Smooth muscle cell (in vitro differentiated cells): ENCODE data around the gene PDE3A. TPM values are rescaled to one million over a fixed set of nuclear protein-coding genes. Genes with fewer than 3 reads are reported as not detected.

Experiments
- DNase-seq: peaks from one replicate; lab custom pipeline; 2025; ENCODE audit not compliant: unreplicated experiment; lab: John Stamatoyannopoulos, UW
- H2AFZ ChIP-seq: fragments of 200-600 bp; sonication (generic); 2 replicates; pipeline ENCODE4 v1.6.0; 2016; ENCODE audit warnings: antibody characterized with exemption, low read depth, mild to moderate bottlenecking
- H3F3A ChIP-seq: fragments of 200-600 bp; sonication (generic); 2 replicates; pipeline ENCODE4 v1.6.0; 2017; ENCODE audit warnings: antibody characterized with exemption, low read depth
- H3K27ac ChIP-seq: fragments of 200-600 bp; sonication (generic); 2 replicates; pipeline ENCODE4 v1.5.1; 2016; ENCODE audit warnings: low read depth, mild to moderate bottlenecking
- H3K27me3 ChIP-seq: fragments of 200-600 bp; sonication (generic); 2 replicates; pipeline ENCODE4 v1.6.1; 2016; ENCODE audit warnings: low read depth, mild to moderate bottlenecking
- H3K36me3 ChIP-seq: fragments of 200-600 bp; sonication (generic); 2 replicates; pipeline ENCODE4 v1.5.1; 2016; ENCODE audit warnings: low read depth
- H3K4me1 ChIP-seq: fragments of 200-600 bp; sonication (generic); 2 replicates; pipeline ENCODE4 v1.5.1; 2016; ENCODE audit warnings: low read depth
- H3K4me2 ChIP-seq: fragments of 200-600 bp; sonication (generic); 2 replicates; pipeline ENCODE4 v1.6.0; 2016; ENCODE audit warnings: mild to moderate bottlenecking
- H3K4me3 ChIP-seq: fragments of 200-600 bp; sonication (generic); 2 replicates; pipeline ENCODE4 v1.5.1; 2016; ENCODE audit warnings: mild to moderate bottlenecking
- H3K79me2 ChIP-seq: fragments of 200-600 bp; sonication (generic); 2 replicates; pipeline ENCODE4 v1.6.0; 2016; ENCODE audit warnings: low read depth, mild to moderate bottlenecking
- H3K9ac ChIP-seq: fragments of 200-600 bp; sonication (generic); 2 replicates; pipeline ENCODE4 v1.6.0; 2016; ENCODE audit warnings: low read depth
- H3K9me3 ChIP-seq: fragments of 200-600 bp; sonication (generic); replicated peaks from 2 replicates; pipeline ENCODE4 v1.5.1; 2016; ENCODE audit warnings: low read depth
- H4K20me1 ChIP-seq: fragments of 200-600 bp; sonication (generic); 2 replicates; pipeline ENCODE4 v1.6.0; 2016; ENCODE audit warnings: low read depth
- WGBS: methylation state at CpG from one replicate; pipeline ENCODE4 v1.1.7; 2016; ENCODE audit warnings: low lambda C conversion rate; 5-methylcytosine and 5-hydroxymethylcytosine counted together
- polyA plus RNA-seq: library from polyadenylated mRNA; unstranded; fragments of >200 nt; fragmentation: Nextera tagmentation; extraction: Ambion mirVana; gene quantifications from 2 replicates; pipeline ENCODE4 v1.2.1, GENCODE V29; 2016
- total RNA-seq: library from RNA; depleted of rRNA; stranded (reverse); fragments of >200 nt; gene quantifications from 2 replicates; pipeline ENCODE4 v1.2.3, GENCODE V29; 2014
- TF ChIP-seq, protein P1 (sequence below): fragments of 200-600 bp; sonication (generic); IDR thresholded peaks from 2 replicates; pipeline ENCODE4 v1.5.1; 2017; ENCODE audit warnings: borderline replicate concordance, mild to moderate bottlenecking, antibody characterized with exemption; ENCODE audit not compliant: insufficient read depth, poor library complexity, severe bottlenecking

The PDE3A gene
- total and polyA plus RNA-seq, 2 experiments from 2014 or later = 1.3 to 6.1 TPM

DNA sequence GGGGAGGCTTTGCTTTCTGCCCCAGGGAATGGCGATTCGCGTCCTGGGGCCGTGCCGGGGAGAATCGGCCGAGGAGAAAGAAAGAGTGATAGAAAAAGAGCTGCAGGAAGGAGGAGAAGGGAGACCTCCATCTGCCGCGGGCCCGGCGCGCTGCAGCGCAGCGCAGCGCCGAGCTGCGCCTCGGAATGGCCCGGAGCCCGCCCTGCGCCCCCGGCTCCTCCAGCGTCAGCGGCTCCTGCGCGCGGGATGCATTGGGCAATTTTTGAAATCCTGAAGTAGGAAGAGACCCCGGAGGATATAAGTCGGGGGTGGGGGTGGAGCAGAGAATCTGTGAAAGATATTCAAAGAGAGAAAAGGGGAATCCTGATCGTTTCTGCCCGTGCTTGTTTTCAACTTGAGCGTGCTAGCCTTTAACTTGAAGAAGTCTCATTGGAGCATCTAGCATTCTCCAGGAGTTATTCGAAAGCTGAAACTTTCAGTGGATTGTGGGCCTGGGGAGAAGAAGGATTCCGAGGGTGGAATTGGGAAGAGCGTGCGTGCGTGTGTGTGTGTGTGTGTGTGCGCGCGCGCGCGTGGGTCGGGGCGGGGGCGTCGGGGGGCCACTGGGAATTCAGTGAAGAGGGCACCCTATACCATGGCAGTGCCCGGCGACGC, 441 bp downstream of the PDE3A start:
- H4K20me1 ChIP-seq = no peaks in the 10 kb centered on the region
- H3K4me1 ChIP-seq = peaks cover 11% of the 10 kb centered on the region
- no peaks in the 10 kb centered on the region for H3K36me3 ChIP-seq
- peak; percentile 37 for DNase-seq
- under 1% methylated on average over 49 of the region's 50 CpGs for WGBS
- peak overlapping the region; percentile 86 for H3K4me2 ChIP-seq
- TF ChIP-seq, protein P1, sequence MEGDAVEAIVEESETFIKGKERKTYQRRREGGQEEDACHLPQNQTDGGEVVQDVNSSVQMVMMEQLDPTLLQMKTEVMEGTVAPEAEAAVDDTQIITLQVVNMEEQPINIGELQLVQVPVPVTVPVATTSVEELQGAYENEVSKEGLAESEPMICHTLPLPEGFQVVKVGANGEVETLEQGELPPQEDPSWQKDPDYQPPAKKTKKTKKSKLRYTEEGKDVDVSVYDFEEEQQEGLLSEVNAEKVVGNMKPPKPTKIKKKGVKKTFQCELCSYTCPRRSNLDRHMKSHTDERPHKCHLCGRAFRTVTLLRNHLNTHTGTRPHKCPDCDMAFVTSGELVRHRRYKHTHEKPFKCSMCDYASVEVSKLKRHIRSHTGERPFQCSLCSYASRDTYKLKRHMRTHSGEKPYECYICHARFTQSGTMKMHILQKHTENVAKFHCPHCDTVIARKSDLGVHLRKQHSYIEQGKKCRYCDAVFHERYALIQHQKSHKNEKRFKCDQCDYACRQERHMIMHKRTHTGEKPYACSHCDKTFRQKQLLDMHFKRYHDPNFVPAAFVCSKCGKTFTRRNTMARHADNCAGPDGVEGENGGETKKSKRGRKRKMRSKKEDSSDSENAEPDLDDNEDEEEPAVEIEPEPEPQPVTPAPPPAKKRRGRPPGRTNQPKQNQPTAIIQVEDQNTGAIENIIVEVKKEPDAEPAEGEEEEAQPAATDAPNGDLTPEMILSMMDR = no peak
- peaks cover 6% of the 10 kb centered on the region for H3F3A ChIP-seq
- H3K9me3 ChIP-seq = no peaks in the 10 kb centered on the region
- no peak overlapping the region for H3K9ac ChIP-seq
- peak overlapping the region; percentile 70 for H3K4me3 ChIP-seq
- peaks cover 28% of the 10 kb centered on the region for H3K79me2 ChIP-seq
- peak overlapping the region; percentile 31 for H3K27ac ChIP-seq
- H3K27me3 ChIP-seq = peaks cover 34% of the 10 kb centered on the region
- H2AFZ ChIP-seq = peak overlapping the region; percentile 88

DNA sequence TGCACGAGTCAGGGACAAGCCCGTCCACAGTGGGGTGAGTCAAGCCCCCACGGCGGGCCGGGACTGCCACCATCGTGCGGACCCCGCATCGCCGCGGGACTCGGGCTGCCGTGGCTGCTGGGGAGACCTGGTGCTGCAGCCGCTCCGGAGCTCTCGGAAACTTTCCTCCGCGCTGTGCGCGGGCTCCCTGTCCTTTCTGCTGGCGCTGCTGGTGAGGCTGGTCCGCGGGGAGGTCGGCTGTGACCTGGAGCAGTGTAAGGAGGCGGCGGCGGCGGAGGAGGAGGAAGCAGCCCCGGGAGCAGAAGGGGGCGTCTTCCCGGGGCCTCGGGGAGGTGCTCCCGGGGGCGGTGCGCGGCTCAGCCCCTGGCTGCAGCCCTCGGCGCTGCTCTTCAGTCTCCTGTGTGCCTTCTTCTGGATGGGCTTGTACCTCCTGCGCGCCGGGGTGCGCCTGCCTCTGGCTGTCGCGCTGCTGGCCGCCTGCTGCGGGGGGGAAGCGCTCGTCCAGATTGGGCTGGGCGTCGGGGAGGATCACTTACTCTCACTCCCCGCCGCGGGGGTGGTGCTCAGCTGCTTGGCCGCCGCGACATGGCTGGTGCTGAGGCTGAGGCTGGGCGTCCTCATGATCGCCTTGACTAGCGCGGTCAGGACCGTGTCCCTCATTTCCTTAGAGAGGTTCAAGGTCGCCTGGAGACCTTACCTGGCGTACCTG, 1.1 kb downstream of the PDE3A start:
- no peak overlapping the region for H3K9ac ChIP-seq
- DNase-seq = peak; percentile 80
- WGBS = 1% methylated on average over 54 of the region's 63 CpGs
- H3K27ac ChIP-seq = peak overlapping the region; percentile 13
- H3K4me3 ChIP-seq = peak overlapping the region; percentile 70
- H3K36me3 ChIP-seq = no peaks in the 10 kb centered on the region
- H4K20me1 ChIP-seq = no peaks in the 10 kb centered on the region
- H3K9me3 ChIP-seq = no peaks in the 10 kb centered on the region
- H3K4me1 ChIP-seq = peaks cover 11% of the 10 kb centered on the region
- peak overlapping the region; percentile 86 for H3K4me2 ChIP-seq
- H3K27me3 ChIP-seq = peaks cover 34% of the 10 kb centered on the region
- peak overlapping the region; percentile 88 for H2AFZ ChIP-seq
- peaks cover 6% of the 10 kb centered on the region for H3F3A ChIP-seq
- H3K79me2 ChIP-seq = peaks cover 33% of the 10 kb centered on the region
- TF ChIP-seq, protein P1 = no peak

DNA sequence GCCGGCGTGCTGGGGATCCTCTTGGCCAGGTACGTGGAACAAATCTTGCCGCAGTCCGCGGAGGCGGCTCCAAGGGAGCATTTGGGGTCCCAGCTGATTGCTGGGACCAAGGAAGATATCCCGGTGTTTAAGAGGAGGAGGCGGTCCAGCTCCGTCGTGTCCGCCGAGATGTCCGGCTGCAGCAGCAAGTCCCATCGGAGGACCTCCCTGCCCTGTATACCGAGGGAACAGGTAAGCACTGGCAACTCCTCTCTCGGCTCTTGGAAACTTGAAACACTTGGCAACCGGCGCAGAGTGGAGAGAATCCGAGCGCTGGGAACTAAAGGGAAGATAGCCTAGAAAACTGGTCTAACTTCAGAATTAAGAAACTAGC, 1.7 kb downstream of the PDE3A start:
- H3K36me3 ChIP-seq = no peaks in the 10 kb centered on the region
- H3K4me3 ChIP-seq = peak overlapping the region; percentile 70
- H3F3A ChIP-seq = peaks cover 6% of the 10 kb centered on the region
- 1% methylated on average over 21 of the region's 21 CpGs for WGBS
- H3K4me2 ChIP-seq = peak overlapping the region; percentile 86
- no peak overlapping the region for H3K9ac ChIP-seq
- H3K27me3 ChIP-seq = peaks cover 34% of the 10 kb centered on the region
- no peak overlapping the region for H3K27ac ChIP-seq
- no peaks in the 10 kb centered on the region for H3K9me3 ChIP-seq
- peak overlapping the region; percentile 88 for H2AFZ ChIP-seq
- TF ChIP-seq, protein P1 = no peak
- H3K79me2 ChIP-seq = peaks cover 39% of the 10 kb centered on the region
- H3K4me1 ChIP-seq = peaks cover 11% of the 10 kb centered on the region
- no peak for DNase-seq
- H4K20me1 ChIP-seq = no peaks in the 10 kb centered on the region
